Breast epithelium (tissue), 3 donors: ENCODE data around the gene TRIM46.

ENCODE experiments used
- POLR2AphosphoS5 ChIP-seq, 3 donors: sonication (generic); formaldehyde crosslinking; IDR thresholded peaks; one replicate each; pipeline ENCODE4 v1.6.1; 2017; ENCODE audit warnings: antibody characterized with exemption in 3 of 3
- TF ChIP-seq, protein P1 (sequence below), 3 donors: fragments of 450-650 bp; IDR thresholded peaks; one replicate each; pipeline ENCODE4 v1.5.1; 2016 to 2017; ENCODE audit warnings: antibody characterized with exemption in 3 of 3, mild to moderate bottlenecking in 3 of 3, moderate library complexity in 3 of 3

DNA sequence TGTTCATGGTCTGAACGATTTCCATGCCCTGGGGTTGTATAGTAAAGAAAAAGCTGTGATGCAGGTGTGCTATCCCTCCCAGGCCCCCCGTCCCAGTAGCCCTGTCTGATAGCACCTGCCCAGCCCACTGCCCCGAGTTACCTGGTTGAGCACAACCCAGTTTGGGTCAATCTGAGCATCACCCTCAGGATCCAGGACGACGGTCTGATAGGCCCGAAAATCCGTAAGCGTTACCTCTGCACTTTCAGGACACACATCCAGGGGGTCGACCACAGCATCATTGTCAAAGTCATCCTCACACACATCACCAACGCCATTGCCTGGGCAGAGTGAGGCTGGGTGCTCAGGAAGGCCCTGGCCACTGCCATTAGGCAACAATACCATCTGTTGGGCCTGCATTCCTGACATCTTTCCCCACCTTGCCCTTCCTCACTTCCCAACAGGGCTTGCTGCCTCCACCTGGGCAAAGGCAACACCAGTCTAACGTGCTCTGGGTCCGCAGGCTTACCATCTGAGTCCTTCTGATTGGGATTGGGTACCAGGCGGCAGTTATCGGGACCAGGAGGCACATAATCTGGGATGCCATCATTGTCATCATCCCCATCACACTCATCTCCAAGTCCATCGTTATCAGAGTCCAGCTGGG lies 24.4 kb downstream of the TRIM46 start:
- TF ChIP-seq, protein P1, sequence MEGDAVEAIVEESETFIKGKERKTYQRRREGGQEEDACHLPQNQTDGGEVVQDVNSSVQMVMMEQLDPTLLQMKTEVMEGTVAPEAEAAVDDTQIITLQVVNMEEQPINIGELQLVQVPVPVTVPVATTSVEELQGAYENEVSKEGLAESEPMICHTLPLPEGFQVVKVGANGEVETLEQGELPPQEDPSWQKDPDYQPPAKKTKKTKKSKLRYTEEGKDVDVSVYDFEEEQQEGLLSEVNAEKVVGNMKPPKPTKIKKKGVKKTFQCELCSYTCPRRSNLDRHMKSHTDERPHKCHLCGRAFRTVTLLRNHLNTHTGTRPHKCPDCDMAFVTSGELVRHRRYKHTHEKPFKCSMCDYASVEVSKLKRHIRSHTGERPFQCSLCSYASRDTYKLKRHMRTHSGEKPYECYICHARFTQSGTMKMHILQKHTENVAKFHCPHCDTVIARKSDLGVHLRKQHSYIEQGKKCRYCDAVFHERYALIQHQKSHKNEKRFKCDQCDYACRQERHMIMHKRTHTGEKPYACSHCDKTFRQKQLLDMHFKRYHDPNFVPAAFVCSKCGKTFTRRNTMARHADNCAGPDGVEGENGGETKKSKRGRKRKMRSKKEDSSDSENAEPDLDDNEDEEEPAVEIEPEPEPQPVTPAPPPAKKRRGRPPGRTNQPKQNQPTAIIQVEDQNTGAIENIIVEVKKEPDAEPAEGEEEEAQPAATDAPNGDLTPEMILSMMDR (IDR thresholded peaks at IDR 0.05) = no peak
- TF ChIP-seq POLR2AphosphoS5 (IDR thresholded peaks at IDR 0.05) = no peak
